ENCODE results near the gene PIK3R6. TPM values are rescaled to one million over a fixed set of nuclear protein-coding genes. Genes with fewer than 3 reads are reported as not detected.

PIK3R6 gene
- total and polyA plus RNA-seq, 10 of the 15 experiments (the other 5 are each of a cell fraction or from before 2014, with no cell fraction given), result 6.7 to 146 (median 68.2) TPM

- DNase-seq (ENCODE audit: low read depth, low spot score), result no peak
- Histone ChIP-seq H3K9ac (ENCODE audit: control insufficient read depth, insufficient read depth, low read length) (no peak overlapping the region), H3K27ac (ENCODE audit: control insufficient read depth, insufficient read depth) (no peak overlapping the region), H3K36me3 (ENCODE audit: control insufficient read depth in 2 of 2, insufficient read depth in 2 of 2, low read length in 1 of 2) (peaks cover 24 to 75% of the 10 kb centered on the region in 2 experiments), H3K4me3 (no peak overlapping the region), H3K27me3 (replicated peaks in 1 of 2; ENCODE audit: control insufficient read depth in 2 of 2, insufficient read depth in 2 of 2, low read length in 1 of 2) (no peaks in the 10 kb centered on the region), H4K20me1 (ENCODE audit: control insufficient read depth, insufficient read depth) (no peaks in the 10 kb centered on the region), H3K4me2 (ENCODE audit: control insufficient read depth, insufficient read depth) (no peak overlapping the region), H3K4me1 (ENCODE audit: control insufficient read depth, insufficient read depth, low read length) (no peaks in the 10 kb centered on the region), H3K79me2 (ENCODE audit: control insufficient read depth, insufficient read depth, low read length) (no peaks in the 10 kb centered on the region), H2AFZ (ENCODE audit: control insufficient read depth, low read depth, low read length) (no peak overlapping the region), H3K9me3 (replicated peaks; ENCODE audit: control insufficient read depth, insufficient read depth, low read length) (no peaks in the 10 kb centered on the region; the same call in 1 of the 3 replicates)
- in situ Hi-C loops (cut with MboI), result no loop called here
- CTCF ChIA-PET, result interaction anchor here (0.6 to 2.8 kb wide), 3 partner anchors 40 to 528 kb away, joined by 3 to 10 read pairs (median 10); no protein-coding TSS in a partner anchor
- intact Hi-C loops (cut with micrococcal nuclease; ENCODE audit: unreplicated experiment), result no loop called here
- RAD21 ChIA-PET (ENCODE audit: unreplicated experiment), result interaction anchor here (1.4 kb wide), 1 partner anchor 66 kb away, joined by 5 read pairs; no protein-coding TSS in a partner anchor
- POLR2A ChIA-PET, result interaction anchor here (1.4 to 2.2 kb wide), 3 partner anchors 17 to 41 kb away, joined by 3 to 5 read pairs (median 5); partner anchors contain the start of gene PIK3R6
- no TSS peak for BruUV-seq (replicated peaks)
- SMC1A ChIA-PET (ENCODE audit: uncharacterized antibody, unreplicated experiment), result interaction anchor here (1.4 to 1.8 kb wide), 3 partner anchors 17 to 69 kb away, joined by 4 to 6 read pairs (median 4); no protein-coding TSS in a partner anchor
- no peak for FAIRE-seq
- no peak for ATAC-seq
- no peak for TF ChIP-seq BACH1 (IDR thresholded peaks at IDR 0.05; ENCODE audit: borderline replicate concordance)
- TF ChIP-seq, protein P1, sequence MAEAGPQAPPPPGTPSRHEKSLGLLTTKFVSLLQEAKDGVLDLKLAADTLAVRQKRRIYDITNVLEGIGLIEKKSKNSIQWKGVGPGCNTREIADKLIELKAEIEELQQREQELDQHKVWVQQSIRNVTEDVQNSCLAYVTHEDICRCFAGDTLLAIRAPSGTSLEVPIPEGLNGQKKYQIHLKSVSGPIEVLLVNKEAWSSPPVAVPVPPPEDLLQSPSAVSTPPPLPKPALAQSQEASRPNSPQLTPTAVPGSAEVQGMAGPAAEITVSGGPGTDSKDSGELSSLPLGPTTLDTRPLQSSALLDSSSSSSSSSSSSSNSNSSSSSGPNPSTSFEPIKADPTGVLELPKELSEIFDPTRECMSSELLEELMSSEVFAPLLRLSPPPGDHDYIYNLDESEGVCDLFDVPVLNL (IDR thresholded peaks at IDR 0.05; ENCODE audit: low read depth, low read length), result no peak
- TF ChIP-seq POLR2AphosphoS5 (IDR thresholded peaks at IDR 0.05; ENCODE audit: low read length), result no peak; the same call in 1 of the 2 replicates
- peak; percentile 78; the same call in 1 of the 2 replicates for TF ChIP-seq POLR2AphosphoS2 (IDR thresholded peaks at IDR 0.05; ENCODE audit: low read depth, low read length)
- no peak for TF ChIP-seq SKIL (IDR thresholded peaks at IDR 0.05; ENCODE audit: low read depth, poor library complexity, severe bottlenecking)
- 0 out of 2 replicates have a peak, but pooled peaks have one; percentile 13 for TF ChIP-seq GABPA (IDR thresholded peaks at IDR 0.05; ENCODE audit: low read depth)
- 0 out of 3 replicates have a peak, but pooled peaks have one; percentile 19 for TF ChIP-seq POU2F2 (IDR thresholded peaks at IDR 0.05; ENCODE audit: borderline replicate concordance, low read depth, low read length)
- no peak for TF ChIP-seq IKZF1 (conservative IDR thresholded peaks at IDR 0.05)
- TF ChIP-seq, protein P2, sequence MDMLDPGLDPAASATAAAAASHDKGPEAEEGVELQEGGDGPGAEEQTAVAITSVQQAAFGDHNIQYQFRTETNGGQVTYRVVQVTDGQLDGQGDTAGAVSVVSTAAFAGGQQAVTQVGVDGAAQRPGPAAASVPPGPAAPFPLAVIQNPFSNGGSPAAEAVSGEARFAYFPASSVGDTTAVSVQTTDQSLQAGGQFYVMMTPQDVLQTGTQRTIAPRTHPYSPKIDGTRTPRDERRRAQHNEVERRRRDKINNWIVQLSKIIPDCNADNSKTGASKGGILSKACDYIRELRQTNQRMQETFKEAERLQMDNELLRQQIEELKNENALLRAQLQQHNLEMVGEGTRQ (IDR thresholded peaks at IDR 0.05; ENCODE audit: borderline replicate concordance, low read depth, low read length), result no peak
- 46% methylated on average over 2 of the region's 2 CpGs for WGBS (ENCODE audit: insufficient coverage, insufficient replicate concordance, low lambda C conversion rate, missing lambda C conversion rate)
Observed at GRCh38 chr17:8825802-8826201, 41.7 kb downstream of the PIK3R6 start.

Measured in GM12878 (cell line).